AG10803 (cell line): ENCODE measurements around the gene HDAC9.

Source experiments
- DNase-seq: peaks from one replicate; pipeline ENCODE4 v3.0.0; 2010; ENCODE audit warnings: low read depth
- H3K4me3 ChIP-seq: 2 replicates; pipeline ENCODE4 v1.5.1; 2011; ENCODE audit warnings: mild to moderate bottlenecking, low read length, control low read depth
- TF ChIP-seq, protein P1 (sequence below): conservative IDR thresholded peaks from 2 replicates; pipeline ENCODE4 v1.5.1; 2011; ENCODE audit warnings: mild to moderate bottlenecking, low read length, control low read depth, inconsistent platforms

HDAC9 gene

DNA sequence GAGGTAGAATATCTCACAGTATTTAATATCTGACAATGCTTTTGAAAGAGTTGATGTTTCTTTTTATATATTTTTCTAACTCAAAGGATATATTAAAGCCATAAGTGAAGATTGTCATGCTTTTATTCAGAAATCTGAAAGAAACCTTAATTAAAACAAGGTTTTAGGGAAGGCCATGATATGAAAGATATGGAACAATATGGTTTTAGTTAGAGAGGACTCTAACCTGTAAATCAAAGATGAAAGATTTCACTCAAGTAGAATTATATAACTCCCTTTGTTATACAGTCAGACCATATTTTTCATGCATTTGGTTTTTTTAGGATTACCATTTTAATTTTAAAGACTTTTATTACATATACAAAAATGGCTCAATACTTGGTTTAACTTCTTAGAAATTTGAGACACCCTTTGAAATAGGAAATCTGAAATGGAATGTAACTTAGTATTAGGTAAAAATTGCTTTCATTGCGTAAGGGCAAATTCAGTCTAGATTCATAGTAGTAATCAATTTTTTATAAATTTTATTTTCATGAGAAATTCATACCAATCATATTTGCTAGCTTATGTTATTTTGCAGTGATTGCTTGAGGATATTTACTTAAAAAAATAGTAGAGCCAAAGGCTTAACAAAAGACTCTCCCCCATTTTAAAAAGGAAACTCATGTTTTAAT is 502.1 kb downstream of the HDAC9 start:
- TF ChIP-seq, protein P1, sequence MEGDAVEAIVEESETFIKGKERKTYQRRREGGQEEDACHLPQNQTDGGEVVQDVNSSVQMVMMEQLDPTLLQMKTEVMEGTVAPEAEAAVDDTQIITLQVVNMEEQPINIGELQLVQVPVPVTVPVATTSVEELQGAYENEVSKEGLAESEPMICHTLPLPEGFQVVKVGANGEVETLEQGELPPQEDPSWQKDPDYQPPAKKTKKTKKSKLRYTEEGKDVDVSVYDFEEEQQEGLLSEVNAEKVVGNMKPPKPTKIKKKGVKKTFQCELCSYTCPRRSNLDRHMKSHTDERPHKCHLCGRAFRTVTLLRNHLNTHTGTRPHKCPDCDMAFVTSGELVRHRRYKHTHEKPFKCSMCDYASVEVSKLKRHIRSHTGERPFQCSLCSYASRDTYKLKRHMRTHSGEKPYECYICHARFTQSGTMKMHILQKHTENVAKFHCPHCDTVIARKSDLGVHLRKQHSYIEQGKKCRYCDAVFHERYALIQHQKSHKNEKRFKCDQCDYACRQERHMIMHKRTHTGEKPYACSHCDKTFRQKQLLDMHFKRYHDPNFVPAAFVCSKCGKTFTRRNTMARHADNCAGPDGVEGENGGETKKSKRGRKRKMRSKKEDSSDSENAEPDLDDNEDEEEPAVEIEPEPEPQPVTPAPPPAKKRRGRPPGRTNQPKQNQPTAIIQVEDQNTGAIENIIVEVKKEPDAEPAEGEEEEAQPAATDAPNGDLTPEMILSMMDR, result no peak
- no peak for DNase-seq
- H3K4me3 ChIP-seq, result no peak overlapping the region

DNA sequence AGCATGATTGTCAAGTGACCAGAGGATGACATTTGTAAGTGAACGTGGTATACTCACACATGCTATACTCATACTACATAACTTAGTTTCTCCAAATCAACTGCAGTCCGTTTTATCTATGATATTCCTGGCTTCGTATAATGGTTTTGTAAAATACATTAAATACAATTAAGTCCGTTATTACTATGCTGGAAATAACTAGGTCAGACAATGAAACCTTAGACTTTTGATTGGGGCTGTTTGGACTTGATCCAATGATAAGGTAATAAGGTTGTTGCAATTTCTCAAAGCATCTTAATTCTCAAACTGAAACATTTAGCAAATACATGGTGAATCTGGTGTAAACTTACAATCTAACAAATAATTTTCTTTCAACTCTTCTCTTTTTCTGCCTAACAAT is 504.9 kb downstream of the HDAC9 start:
- H3K4me3 ChIP-seq, result no peak overlapping the region
- TF ChIP-seq, protein P1, result no peak
- DNase-seq, result no peak

DNA sequence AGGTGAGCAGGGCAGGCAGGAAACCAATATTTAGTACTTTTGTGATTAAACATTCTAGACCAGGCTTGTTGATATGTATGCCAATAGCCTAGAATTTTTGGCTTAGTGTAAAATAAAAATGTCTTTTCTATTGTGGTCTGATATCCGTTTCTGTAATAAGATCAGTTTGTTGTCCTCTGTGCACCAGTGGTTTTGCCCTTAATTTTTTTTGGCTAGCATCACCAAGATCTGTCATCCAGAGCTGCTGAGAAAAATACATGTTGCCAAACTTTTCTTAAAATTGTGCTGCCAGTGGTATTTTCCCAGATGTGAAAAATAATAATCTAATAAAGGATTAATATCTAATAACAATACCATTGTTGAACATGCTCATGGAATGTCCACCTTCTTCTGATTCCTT is 506.3 kb downstream of the HDAC9 start:
- no peak for DNase-seq
- TF ChIP-seq, protein P1, result no peak

DNA sequence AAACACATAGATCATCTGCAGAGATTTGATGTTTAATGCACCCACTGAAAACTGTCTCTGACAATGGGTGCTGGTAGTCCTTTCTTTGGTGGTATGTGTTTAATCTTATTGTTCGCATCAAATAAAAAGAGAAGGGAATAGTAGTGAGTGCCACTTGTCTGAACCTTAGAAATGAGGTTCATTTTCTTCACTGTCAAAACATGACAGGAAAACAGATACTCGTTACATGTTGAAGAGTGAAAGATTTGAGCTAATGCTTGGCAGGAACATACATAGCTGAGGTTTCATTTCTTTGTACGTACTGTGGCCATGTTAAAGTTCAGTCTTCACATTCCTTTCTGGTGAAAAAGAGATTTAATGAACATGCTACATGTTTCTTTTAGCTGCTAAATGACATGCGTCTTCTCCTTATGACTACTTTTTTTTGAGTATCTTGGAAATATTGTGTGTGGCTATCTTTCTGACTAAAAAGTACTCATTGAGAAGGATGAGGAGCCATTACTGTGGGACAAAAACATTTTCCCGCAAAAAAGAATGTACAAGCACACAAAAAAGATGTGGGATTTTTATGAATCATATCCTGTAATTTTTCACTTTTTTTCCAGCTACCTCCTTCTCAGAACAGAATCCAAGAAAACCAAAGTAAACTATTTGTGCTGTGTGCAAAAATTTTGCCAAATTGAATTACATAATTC is 513.8 kb downstream of the HDAC9 start:
- TF ChIP-seq, protein P1, result no peak
- peak; percentile 69 for DNase-seq
- H3K4me3 ChIP-seq, result no peak overlapping the region

More for the DNA sequence above, 506.3 kb downstream of the HDAC9 start:
- no peak overlapping the region for H3K4me3 ChIP-seq

DNA sequence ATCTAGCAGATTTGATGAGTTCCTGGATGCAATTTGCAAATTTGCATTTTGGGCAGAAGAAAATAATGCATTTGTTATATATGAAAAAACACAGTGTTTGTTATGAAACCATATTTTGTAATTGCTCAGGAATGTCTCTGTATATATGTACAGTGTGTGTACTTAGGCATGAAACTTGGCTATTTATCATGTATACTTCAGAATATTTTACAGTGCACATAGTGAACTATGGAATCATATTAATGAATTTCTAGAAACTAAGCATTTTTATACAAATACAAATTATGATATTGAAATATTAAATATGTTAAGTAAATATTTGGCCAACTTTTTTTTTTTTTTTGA is 514.4 kb downstream of the HDAC9 start:
- TF ChIP-seq, protein P1, result no peak
- H3K4me3 ChIP-seq, result no peak overlapping the region
- DNase-seq, result no peak

DNA sequence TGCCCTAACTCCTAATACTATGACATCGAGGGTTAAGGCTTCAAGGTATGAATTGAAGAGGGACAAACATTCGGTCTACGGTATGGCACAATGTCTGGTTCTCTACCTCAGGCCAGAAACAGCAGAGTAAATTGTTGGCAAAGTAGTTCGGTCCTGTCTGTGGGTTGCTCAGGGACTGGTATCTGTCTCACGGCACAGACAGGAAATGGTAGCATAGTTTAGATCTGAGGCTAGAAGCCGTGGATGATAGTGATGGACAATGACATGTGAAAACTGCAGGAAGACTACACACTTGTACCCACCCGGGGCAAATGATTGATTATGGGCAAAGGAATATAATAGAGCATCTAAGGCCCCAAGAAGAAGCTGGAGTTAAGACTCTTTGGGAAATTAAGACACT is 515.7 kb downstream of the HDAC9 start:
- TF ChIP-seq, protein P1, result no peak
- no peak overlapping the region for H3K4me3 ChIP-seq
- DNase-seq, result peak; percentile 57

DNA sequence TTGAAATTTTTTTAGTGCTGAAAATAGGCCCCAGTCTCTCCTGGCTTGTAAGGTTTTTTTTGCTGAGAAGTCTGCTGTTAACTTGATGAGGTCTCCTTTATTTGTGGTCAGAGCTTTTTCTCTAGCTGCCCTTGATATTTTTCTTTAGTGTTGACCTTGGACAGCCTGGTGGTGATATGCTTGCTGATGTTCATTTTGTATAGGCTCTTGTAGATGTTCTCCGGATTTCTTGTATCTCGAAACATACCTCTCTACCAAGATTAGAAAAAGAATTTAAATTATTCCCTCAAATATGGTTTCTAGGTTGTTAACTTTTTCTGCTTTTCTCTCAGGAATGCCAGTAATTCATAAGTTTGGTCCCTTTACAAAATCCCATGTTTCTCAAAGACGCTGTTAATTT is 519.5 kb downstream of the HDAC9 start:
- H3K4me3 ChIP-seq, result no peak overlapping the region
- TF ChIP-seq, protein P1, result no peak
- no peak for DNase-seq
